ENCODE measurements around the gene KRT20.

DNA sequence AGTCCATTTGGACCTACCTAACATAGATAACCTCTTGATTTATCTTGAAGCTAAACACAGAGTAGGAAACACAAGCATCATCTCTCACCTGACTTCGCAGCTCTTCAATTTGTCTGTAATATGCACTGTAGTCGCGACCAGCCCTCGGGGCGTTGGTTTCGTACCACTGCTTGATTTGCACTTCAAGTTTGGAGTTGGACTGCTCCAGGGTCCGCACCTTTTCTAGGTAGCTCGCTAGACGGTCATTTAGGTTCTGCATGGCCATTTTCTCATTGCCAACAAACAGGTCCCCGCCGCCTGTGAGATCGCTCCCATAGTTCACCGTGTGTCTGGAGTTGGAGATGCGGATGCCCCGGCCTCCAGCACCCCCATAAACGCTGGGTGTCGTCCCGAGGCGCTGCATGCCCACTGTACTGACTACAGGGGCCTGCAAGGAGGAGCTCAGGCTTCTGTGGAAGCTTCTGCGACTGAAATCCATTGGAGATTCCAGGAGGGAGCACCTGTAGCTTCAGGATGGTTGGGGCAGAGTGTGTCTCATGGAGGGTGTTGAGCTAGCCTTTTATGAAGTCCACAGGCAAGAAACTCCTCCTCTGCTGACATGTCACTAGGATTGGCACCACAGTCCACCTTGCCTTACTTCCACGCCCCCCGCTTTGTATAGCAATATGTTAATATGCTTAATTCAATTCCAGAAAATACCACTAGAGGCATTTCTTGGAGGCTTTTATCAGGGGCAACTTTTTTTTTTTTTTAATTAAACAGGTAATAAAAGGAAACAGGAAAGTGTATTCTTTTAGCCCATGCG, at the start of gene KRT20:
- TF ChIP-seq, protein P1, sequence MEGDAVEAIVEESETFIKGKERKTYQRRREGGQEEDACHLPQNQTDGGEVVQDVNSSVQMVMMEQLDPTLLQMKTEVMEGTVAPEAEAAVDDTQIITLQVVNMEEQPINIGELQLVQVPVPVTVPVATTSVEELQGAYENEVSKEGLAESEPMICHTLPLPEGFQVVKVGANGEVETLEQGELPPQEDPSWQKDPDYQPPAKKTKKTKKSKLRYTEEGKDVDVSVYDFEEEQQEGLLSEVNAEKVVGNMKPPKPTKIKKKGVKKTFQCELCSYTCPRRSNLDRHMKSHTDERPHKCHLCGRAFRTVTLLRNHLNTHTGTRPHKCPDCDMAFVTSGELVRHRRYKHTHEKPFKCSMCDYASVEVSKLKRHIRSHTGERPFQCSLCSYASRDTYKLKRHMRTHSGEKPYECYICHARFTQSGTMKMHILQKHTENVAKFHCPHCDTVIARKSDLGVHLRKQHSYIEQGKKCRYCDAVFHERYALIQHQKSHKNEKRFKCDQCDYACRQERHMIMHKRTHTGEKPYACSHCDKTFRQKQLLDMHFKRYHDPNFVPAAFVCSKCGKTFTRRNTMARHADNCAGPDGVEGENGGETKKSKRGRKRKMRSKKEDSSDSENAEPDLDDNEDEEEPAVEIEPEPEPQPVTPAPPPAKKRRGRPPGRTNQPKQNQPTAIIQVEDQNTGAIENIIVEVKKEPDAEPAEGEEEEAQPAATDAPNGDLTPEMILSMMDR (IDR thresholded peaks at IDR 0.05) = no peak
- no peak for TF ChIP-seq POLR2A (IDR thresholded peaks at IDR 0.05)

All from lower leg skin (tissue), 3 donors.